H1 (cell line): ENCODE results near the gene RAB1B. TPM values are rescaled to one million over a fixed set of nuclear protein-coding genes. Genes with fewer than 3 reads are reported as not detected.

Experiments
- CTCF ChIA-PET: fragments of 300-600 bp; sonication (Branson Sonifier 250); formaldehyde crosslinking; loops from one replicate; lab custom pipeline; 2021; ENCODE audit not compliant: partially characterized antibody; lab: Charles Lee
- POLR2A ChIA-PET: fragments of 300-600 bp; sonication (Branson Sonifier 250); formaldehyde crosslinking; loops from one replicate; lab custom pipeline; 2021; ENCODE audit warnings: inconsistent platforms; ENCODE audit not compliant: partially characterized antibody; lab: Charles Lee
- DNase-seq, 2 experiments: peaks; one replicate each; pipeline versions ENCODE4 v3.0.0 to v3.0.0-alpha.2; 2010 to 2022; ENCODE audit warnings: low spot score in 2 of 2, low read depth in 1 of 2, mixed read lengths in 1 of 2
- FAIRE-seq: peaks from 2 replicates; lab custom pipeline; 2011; peaks lifted over from hg19 to GRCh38; lab: Jason Lieb, UNC
- H2AFZ ChIP-seq: 2 replicates; pipeline ENCODE4 v1.8.1; 2012; ENCODE audit warnings: low read length, inconsistent platforms
- H2AK5ac ChIP-seq: 2 replicates; pipeline ENCODE4 v1.6.1; 2013; ENCODE audit warnings: low read depth, low read length
- H2BK120ac ChIP-seq: replicated peaks from 2 replicates; pipeline ENCODE3; 2013; ENCODE audit warnings: low read depth, low read length, inconsistent platforms
- H2BK12ac ChIP-seq: 2 replicates; pipeline ENCODE4 v1.6.1; 2013; ENCODE audit warnings: low read depth, low read length
- H2BK15ac ChIP-seq: 2 replicates; pipeline ENCODE4 v1.6.1; 2013; ENCODE audit warnings: low read length
- H2BK20ac ChIP-seq: 2 replicates; pipeline ENCODE4 v1.6.1; 2013; ENCODE audit warnings: low read length
- H2BK5ac ChIP-seq: 2 replicates; pipeline ENCODE4 v1.6.1; 2013; ENCODE audit warnings: low read depth, low read length
- H3K14ac ChIP-seq: 2 replicates; pipeline ENCODE4 v1.6.1; 2013; ENCODE audit warnings: inconsistent platforms; ENCODE audit not compliant: insufficient read length
- H3K18ac ChIP-seq: 2 replicates; pipeline ENCODE4 v1.6.1; 2013; ENCODE audit warnings: low read length; ENCODE audit errors: extremely low read depth
- H3K23ac ChIP-seq: 2 replicates; pipeline ENCODE4 v1.6.1; 2013; ENCODE audit warnings: inconsistent platforms; ENCODE audit not compliant: insufficient read length
- H3K23me2 ChIP-seq: 2 replicates; pipeline ENCODE4 v1.6.1; 2013; ENCODE audit warnings: low read depth, low read length
- H3K27ac ChIP-seq: 2 replicates; pipeline ENCODE4 v1.6.1; 2011; ENCODE audit warnings: low read depth, low read length, inconsistent platforms
- H3K27me3 ChIP-seq, 4 experiments: replicated peaks in 1 of 4; 1 replicate in 1 of 4; 2 replicates in 3 of 4; pipeline versions ENCODE4 v1.6.1 to v1.8.1; 2011 to 2013; ENCODE audit warnings: low read length in 3 of 4, mild to moderate bottlenecking in 3 of 4, inconsistent platforms in 2 of 4, mixed read lengths in 2 of 4, moderate library complexity in 1 of 4; ENCODE audit not compliant: control insufficient read depth in 3 of 4, insufficient read depth in 3 of 4; ENCODE audit errors: extremely low read depth in 1 of 4
- H3K36me3 ChIP-seq, 4 experiments: 2 replicates each; pipeline versions ENCODE4 v1.6.1 to v1.8.1; 2011 to 2013; ENCODE audit warnings: mild to moderate bottlenecking in 4 of 4, low read length in 3 of 4, moderate library complexity in 2 of 4, control low read depth in 1 of 4, inconsistent platforms in 1 of 4; ENCODE audit not compliant: insufficient read depth in 4 of 4, control insufficient read depth in 2 of 4
- H3K4ac ChIP-seq: replicated peaks from 2 replicates; pipeline ENCODE3; 2013; ENCODE audit warnings: low read length, low read depth, mixed read lengths, inconsistent platforms; ENCODE audit not compliant: insufficient read length
- H3K4me1 ChIP-seq, 4 experiments: replicated peaks in 1 of 4; 1 replicate in 1 of 4; 2 replicates in 3 of 4; pipeline versions ENCODE4 v1.6.1 to v1.8.1; 2011 to 2013; ENCODE audit warnings: low read length in 3 of 4, inconsistent platforms in 2 of 4, mixed read lengths in 1 of 4; ENCODE audit not compliant: insufficient read depth in 4 of 4, control insufficient read depth in 3 of 4
- H3K4me2 ChIP-seq, 2 experiments: 2 replicates each; pipeline versions ENCODE4 v1.6.1 to v1.8.1; 2011 to 2013; ENCODE audit warnings: low read depth in 2 of 2, low read length in 2 of 2, control low read depth in 1 of 2, inconsistent platforms in 1 of 2, mild to moderate bottlenecking in 1 of 2; ENCODE audit not compliant: insufficient read depth in 1 of 2
- H3K4me3 ChIP-seq, 4 experiments: fragments of 200-600, 300-600 bp in 1 of 4; sonication (generic), shearing (Covaris generic), sonication (Bioruptor Twin) in 1 of 4; 2 replicates each; pipeline versions ENCODE4 v1.5.1 to v1.8.1; 2011 to 2016; ENCODE audit warnings: low read length in 4 of 4, low read depth in 3 of 4, control low read depth in 2 of 4, inconsistent platforms in 2 of 4, mild to moderate bottlenecking in 2 of 4, mixed read lengths in 1 of 4, moderate library complexity in 1 of 4; ENCODE audit not compliant: insufficient read depth in 2 of 4; ENCODE audit errors: extremely low read depth in 1 of 4
- H3K56ac ChIP-seq: replicated peaks from 2 replicates; pipeline ENCODE3; 2013; ENCODE audit warnings: low read depth, mild to moderate bottlenecking, mixed read lengths, low read length, inconsistent platforms; ENCODE audit not compliant: insufficient read length
- H3K79me1 ChIP-seq: 2 replicates; pipeline ENCODE4 v1.6.1; 2013; ENCODE audit warnings: low read depth, low read length, control low read depth
- H3K79me2 ChIP-seq, 2 experiments: 2 replicates each; pipeline versions ENCODE4 v1.6.1 to v1.8.1; 2012 to 2013; ENCODE audit warnings: low read length in 2 of 2, mild to moderate bottlenecking in 2 of 2, inconsistent platforms in 1 of 2; ENCODE audit not compliant: insufficient read depth in 2 of 2, control insufficient read depth in 1 of 2
- H3K9ac ChIP-seq, 4 experiments: replicated peaks in 1 of 4; 1 replicate in 1 of 4; 2 replicates in 3 of 4; pipeline versions ENCODE4 v1.6.1 to v1.8.1; 2011 to 2013; ENCODE audit warnings: low read depth in 3 of 4, low read length in 3 of 4, control low read depth in 2 of 4, mild to moderate bottlenecking in 2 of 4, moderate library complexity in 2 of 4, inconsistent platforms in 1 of 4; ENCODE audit errors: extremely low read depth in 1 of 4
- H3K9me3 ChIP-seq, 2 experiments: 2 replicates each; pipeline versions ENCODE4 v1.6.1 to v1.8.1; 2012 to 2013; ENCODE audit warnings: mild to moderate bottlenecking in 2 of 2, moderate library complexity in 2 of 2, control low read depth in 1 of 2, inconsistent platforms in 1 of 2, low read depth in 1 of 2, low read length in 1 of 2, mixed read lengths in 1 of 2; ENCODE audit not compliant: insufficient read depth in 2 of 2
- H4K20me1 ChIP-seq, 2 experiments: replicated peaks in 1 of 2; 2 replicates each; pipeline versions ENCODE3 to v1.8.1; 2011 to 2013; ENCODE audit warnings: inconsistent platforms in 2 of 2, low read length in 2 of 2, mild to moderate bottlenecking in 1 of 2; ENCODE audit not compliant: insufficient read depth in 2 of 2, control insufficient read depth in 1 of 2
- H4K5ac ChIP-seq: 2 replicates; pipeline ENCODE4 v1.6.1; 2013; ENCODE audit warnings: low read length, low read depth, mixed read lengths, inconsistent platforms; ENCODE audit not compliant: insufficient read length
- H4K8ac ChIP-seq: 2 replicates; pipeline ENCODE4 v1.8.0; 2013; ENCODE audit warnings: mild to moderate bottlenecking, moderate library complexity, low read length, inconsistent platforms; ENCODE audit not compliant: insufficient read depth; ENCODE audit errors: extremely low read depth
- H4K91ac ChIP-seq: replicated peaks from 2 replicates; pipeline ENCODE3; 2013; ENCODE audit warnings: low read length, mixed read lengths, inconsistent platforms; ENCODE audit not compliant: insufficient read length
- CEBPB ChIP-seq: IDR thresholded peaks from 2 replicates; pipeline ENCODE4 v1.6.1; 2012; ENCODE audit warnings: low read depth, low read length
- EZH2 ChIP-seq: fragments of 200-600 bp; sonication (generic); IDR thresholded peaks from 2 replicates; pipeline ENCODE4 v1.7.1; 2012; ENCODE audit warnings: low read depth, mild to moderate bottlenecking, moderate library complexity, low read length, inconsistent platforms; ENCODE audit not compliant: severe bottlenecking
- ZNF274 ChIP-seq: IDR thresholded peaks from 2 replicates; pipeline ENCODE4 v1.7.0; 2012; ENCODE audit warnings: low read length, borderline replicate concordance; ENCODE audit errors: extremely low read depth
- WGBS, 2 experiments: shearing (Covaris generic) in 1 of 2; methylation state at CpG; one replicate each; pipeline versions ENCODE4 v1.1.6 to v1.1.7; 2013 to 2015; ENCODE audit warnings: low lambda C conversion rate in 2 of 2, mixed read lengths in 2 of 2, inconsistent platforms in 1 of 2, low coverage in 1 of 2, missing lambda C conversion rate in 1 of 2; ENCODE audit not compliant: insufficient replicate concordance in 2 of 2, insufficient coverage in 1 of 2, insufficient read length in 1 of 2; ENCODE audit errors: extremely low coverage in 1 of 2, missing lambda C conversion rate in 1 of 2; 5-methylcytosine and 5-hydroxymethylcytosine counted together
- polyA plus RNA-seq, 7 experiments: library from polyadenylated mRNA; depleted of rRNA in 3 of 7; stranded (reverse) in 5 of 7; unstranded in 2 of 7; fragments of >200 nt in 5 of 7; fragments of 200-250 nt in 2 of 7; gene quantifications; 1 replicate in 5 of 7; 2 replicates in 1 of 7; 4 replicates in 1 of 7; pipeline versions ENCODE4 v1.2.1 to v1.2.3, GENCODE V29; 2011 to 2013; ENCODE audit warnings: missing spikeins in 2 of 7, mixed read lengths in 2 of 7
- total RNA-seq: library from RNA; stranded (reverse); fragmentation: NEBNext Ultra II Directional; extraction: Animal tissue kit (Norgen Biotek cat#: 25700); gene quantifications from 2 replicates; pipeline ENCODE4 v1.2.1, GENCODE V29; 2021

RAB1B gene
- total and polyA plus RNA-seq, 2 of the 8 experiments (the other 6 are each of a cell fraction or from before 2014, with no cell fraction given), result 100 to 217 TPM

GRCh38 chr11:66283461-66284105 lies 15.1 kb downstream of the RAB1B start:
- WGBS, 2 experiments, result 97% methylated on average over 8 of the region's 14 CpGs; no CpG with 5 or more reads in 1 of the 2 experiments
- no peak for FAIRE-seq

More at GRCh38 chr11:66283461-66284105, 15.1 kb downstream of the RAB1B start:
- peaks cover 0 to 2% (median 0%) of the 10 kb centered on the region in 4 experiments; a peak in 1 of 8 replicates for H3K36me3 ChIP-seq
- H3K79me1 ChIP-seq, result peaks cover 5% of the 10 kb centered on the region
- POLR2A ChIA-PET, result interaction anchor here (0.8 to 7.9 kb wide), 9 partner anchors 8 to 62 kb away, joined by 3 to 125 read pairs (median 4); partner anchors contain the start of genes B4GAT1, BRMS1, RAB1B and TMEM151A
- H3K4me1 ChIP-seq, result peaks cover 0 to 21% (median 16%) of the 10 kb centered on the region in 4 experiments; a peak in 5 of 7 replicates
- H4K20me1 ChIP-seq, result peaks cover 9 to 28% of the 10 kb centered on the region in 2 experiments
- H2AFZ ChIP-seq, result no peak overlapping the region
- H4K91ac ChIP-seq, result no peak overlapping the region
- no peaks in the 10 kb centered on the region for H3K9me3 ChIP-seq
- H3K56ac ChIP-seq, result no peak overlapping the region
- peaks cover 3% of the 10 kb centered on the region; the same call in 1 of the 2 replicates for H3K23me2 ChIP-seq
- DNase-seq, result no peak
- peaks cover 0 to 9% of the 10 kb centered on the region in 2 experiments; a peak in 1 of 4 replicates for H3K79me2 ChIP-seq
- no peak overlapping the region for H3K9ac ChIP-seq
- H2BK5ac ChIP-seq, result no peak overlapping the region
- CTCF ChIA-PET, result interaction anchor here (0.5 to 5.2 kb wide), 18 partner anchors 7 to 697 kb away, joined by 3 to 48 read pairs (median 4); partner anchors contain the start of genes MRPL11, RAB1B, RIN1 and TMEM151A
- H3K14ac ChIP-seq, result no peak overlapping the region
- no peak overlapping the region for H3K23ac ChIP-seq
- H3K4me3 ChIP-seq, result no peak overlapping the region
- TF ChIP-seq CEBPB (no peak), ZNF274 (no peak), EZH2 (no peak)
- H2BK12ac ChIP-seq, result no peak overlapping the region
- H2BK15ac ChIP-seq, result no peak overlapping the region
- H3K27me3 ChIP-seq, result peaks cover 0 to 4% (median under 1%) of the 10 kb centered on the region in 4 experiments; a peak in 2 of 7 replicates
- H3K4me2 ChIP-seq, result no peak overlapping the region
- H4K5ac ChIP-seq, result no peak overlapping the region
- H3K27ac ChIP-seq, result no peak overlapping the region
- no peak overlapping the region for H3K18ac ChIP-seq
- H2AK5ac ChIP-seq, result no peak overlapping the region
- H4K8ac ChIP-seq, result no peak overlapping the region
- no peak overlapping the region for H3K4ac ChIP-seq
- no peak overlapping the region for H2BK20ac ChIP-seq
- H2BK120ac ChIP-seq, result no peak overlapping the region
